GM19372 (cell line): ENCODE results near the gene SACM1L.

ENCODE experiments used
- ATAC-seq: cut with Tn5 transposase; IDR thresholded peaks from one replicate; pipeline ENCODE4 v1.9.1; 2021; ENCODE audit warnings: mild to moderate bottlenecking, low read depth, moderate library complexity; ENCODE audit not compliant: unreplicated experiment

SACM1L gene

GRCh38 chr3:45781271-45781670, 92.1 kb downstream of the SACM1L start:
- no peak for ATAC-seq

- no peak for ATAC-seq
These were observed 92.6 kb downstream of the SACM1L start for GRCh38 chr3:45781841-45782240.

- ATAC-seq = no peak
These were observed 93.2 kb downstream of the SACM1L start for GRCh38 chr3:45782381-45782780.

GRCh38 chr3:45783667-45784066, 94.5 kb downstream of the SACM1L start:
- no peak for ATAC-seq

GRCh38 chr3:45785605-45786150, 96.5 kb downstream of the SACM1L start:
- no peak for ATAC-seq

GRCh38 chr3:45786801-45787495, 97.8 kb downstream of the SACM1L start:
- ATAC-seq = no peak

GRCh38 chr3:45787551-45787950, 98.4 kb downstream of the SACM1L start:
- ATAC-seq = no peak

GRCh38 chr3:45789235-45789812, 100.1 kb downstream of the SACM1L start:
- ATAC-seq = no peak

GRCh38 chr3:45790596-45790995, 101.4 kb downstream of the SACM1L start:
- ATAC-seq = no peak

- no peak for ATAC-seq
These were observed 102.8 kb downstream of the SACM1L start for GRCh38 chr3:45792036-45792435.

- ATAC-seq = no peak
These were observed 103.4 kb downstream of the SACM1L start for GRCh38 chr3:45792516-45793172.

GRCh38 chr3:45793482-45794176, 104.4 kb downstream of the SACM1L start:
- ATAC-seq = no peak

- no peak for ATAC-seq
These were observed 105.0 kb downstream of the SACM1L start for GRCh38 chr3:45794177-45794560.

- ATAC-seq = no peak
These were observed 105.5 kb downstream of the SACM1L start for GRCh38 chr3:45794660-45795059.
